Neural crest cell (in vitro differentiated cells): ENCODE results near the gene DOCK3. TPM values are rescaled to one million over a fixed set of nuclear protein-coding genes. Genes with fewer than 3 reads are reported as not detected.
A peak's percentile ranks its signal among the peaks of the same experiment; 100 is the strongest.
"Not testable (repeated sequence)": the region's sequence is repeated elsewhere in the genome, so short reads cannot be mapped to it uniquely, and the experiment has no call there.

Source experiments
- DNase-seq: peaks from one replicate; pipeline ENCODE4 v3.0.0; 2021; ENCODE audit warnings: low read depth, mixed read lengths, low spot score
- H3K27ac Mint-ChIP-seq: one replicate; pipeline ENCODE4 v1.8.0; 2021; ENCODE audit warnings: mild to moderate bottlenecking, mixed read lengths; ENCODE audit not compliant: unreplicated experiment
- H3K27me3 Mint-ChIP-seq: 2 replicates; pipeline ENCODE4 v1.8.0; 2021; ENCODE audit warnings: low read depth, mild to moderate bottlenecking, mixed read lengths
- H3K36me3 Mint-ChIP-seq: 2 replicates; pipeline ENCODE4 v1.8.0; 2021; ENCODE audit warnings: low read depth, mild to moderate bottlenecking, mixed read lengths
- H3K4me1 Mint-ChIP-seq: 2 replicates; pipeline ENCODE4 v1.8.0; 2021; ENCODE audit warnings: mixed read lengths
- H3K4me3 Mint-ChIP-seq: one replicate; pipeline ENCODE4 v1.8.0; 2021; ENCODE audit warnings: mild to moderate bottlenecking, mixed read lengths
- H3K9me3 Mint-ChIP-seq: 2 replicates; pipeline ENCODE4 v1.8.0; 2021; ENCODE audit warnings: mixed read lengths
- CTCF ChIP-seq: fragments of 200-600 bp; sonication (generic); conservative IDR thresholded peaks from 2 replicates; pipeline ENCODE4 v1.5.0; 2021; ENCODE audit warnings: antibody characterized with exemption, mild to moderate bottlenecking
- total RNA-seq: library from RNA; stranded (reverse); gene quantifications from 2 replicates; pipeline ENCODE4 v1.2.1, GENCODE V29; 2021

DOCK3 gene
- total RNA-seq, 1 donor from 2014 or later, result 5.0 TPM

- Mint-ChIP-seq H3K4me1 (peaks cover 11% of the 10 kb centered on the region), H3K9me3 (no peaks in the 10 kb centered on the region), H3K36me3 (no peaks in the 10 kb centered on the region), H3K27ac (peak overlapping the region; percentile 60), H3K27me3 (no peaks in the 10 kb centered on the region), H3K4me3 (no peak overlapping the region)
- no peak for TF ChIP-seq CTCF
- no peak for DNase-seq
Measured at GRCh38 chr3:50816894-50817293, 142.2 kb downstream of the DOCK3 start.

GRCh38 chr3:50817756-50818529 lies 143.2 kb downstream of the DOCK3 start:
- no peak overlapping the region for H3K4me3 Mint-ChIP-seq
- no peak for DNase-seq
- no peak overlapping the region for H3K27ac Mint-ChIP-seq
- TF ChIP-seq CTCF, result no peak
- no peaks in the 10 kb centered on the region for H3K27me3 Mint-ChIP-seq
- peaks cover 6% of the 10 kb centered on the region for H3K4me1 Mint-ChIP-seq
- no peaks in the 10 kb centered on the region for H3K9me3 Mint-ChIP-seq
- no peaks in the 10 kb centered on the region for H3K36me3 Mint-ChIP-seq

- peaks cover 5% of the 10 kb centered on the region for H3K4me1 Mint-ChIP-seq
- H3K36me3 Mint-ChIP-seq, result no peaks in the 10 kb centered on the region
- no peak overlapping the region for H3K4me3 Mint-ChIP-seq
- TF ChIP-seq CTCF, result no peak
- peaks cover 3% of the 10 kb centered on the region for H3K9me3 Mint-ChIP-seq
- no peaks in the 10 kb centered on the region for H3K27me3 Mint-ChIP-seq
- no peak overlapping the region for H3K27ac Mint-ChIP-seq
- no peak for DNase-seq
Measured at GRCh38 chr3:50819882-50820281, 145.2 kb downstream of the DOCK3 start.

GRCh38 chr3:50825841-50826240 lies 151.1 kb downstream of the DOCK3 start:
- no peak overlapping the region for H3K27ac Mint-ChIP-seq
- H3K4me3 Mint-ChIP-seq, result no peak overlapping the region
- no peaks in the 10 kb centered on the region for H3K4me1 Mint-ChIP-seq
- no peak for DNase-seq
- peaks cover 3% of the 10 kb centered on the region for H3K9me3 Mint-ChIP-seq
- H3K27me3 Mint-ChIP-seq, result no peaks in the 10 kb centered on the region
- H3K36me3 Mint-ChIP-seq, result no peaks in the 10 kb centered on the region
- TF ChIP-seq CTCF, result no peak

- no peak for TF ChIP-seq CTCF
- H3K4me3 Mint-ChIP-seq, result no peak overlapping the region
- H3K27ac Mint-ChIP-seq, result no peak overlapping the region
- H3K27me3 Mint-ChIP-seq, result no peaks in the 10 kb centered on the region
- no peaks in the 10 kb centered on the region for H3K36me3 Mint-ChIP-seq
- DNase-seq, result no peak
- H3K4me1 Mint-ChIP-seq, result no peaks in the 10 kb centered on the region
- peaks cover 7% of the 10 kb centered on the region for H3K9me3 Mint-ChIP-seq
Measured at GRCh38 chr3:50830451-50830850, 155.7 kb downstream of the DOCK3 start.

- DNase-seq, H3K27ac Mint-ChIP-seq, H3K4me1 Mint-ChIP-seq, H3K4me3 Mint-ChIP-seq, H3K36me3 Mint-ChIP-seq, H3K9me3 Mint-ChIP-seq, H3K27me3 Mint-ChIP-seq: not testable (repeated sequence)
Measured at GRCh38 chr3:50831009-50831408, 156.3 kb downstream of the DOCK3 start.
